DOHH2 (cell line): Measurements from ENCODE around the gene RHBDF2.

Experiments
- CTCF ChIP-seq: fragments of 200-600 bp; sonication (generic); IDR thresholded peaks from one replicate; pipeline ENCODE4 v1.5.1; 2014; ENCODE audit warnings: antibody characterized with exemption, mild to moderate bottlenecking, low read depth, low read length; ENCODE audit not compliant: poor library complexity, severe bottlenecking
- EZH2phosphoT487 ChIP-seq: fragments of 200-600 bp; sonication (generic); IDR thresholded peaks from 2 replicates; pipeline ENCODE4 v1.6.1; 2017; ENCODE audit warnings: borderline replicate concordance, mild to moderate bottlenecking, antibody characterized with exemption, low read length, moderate library complexity, mixed read lengths

DNA sequence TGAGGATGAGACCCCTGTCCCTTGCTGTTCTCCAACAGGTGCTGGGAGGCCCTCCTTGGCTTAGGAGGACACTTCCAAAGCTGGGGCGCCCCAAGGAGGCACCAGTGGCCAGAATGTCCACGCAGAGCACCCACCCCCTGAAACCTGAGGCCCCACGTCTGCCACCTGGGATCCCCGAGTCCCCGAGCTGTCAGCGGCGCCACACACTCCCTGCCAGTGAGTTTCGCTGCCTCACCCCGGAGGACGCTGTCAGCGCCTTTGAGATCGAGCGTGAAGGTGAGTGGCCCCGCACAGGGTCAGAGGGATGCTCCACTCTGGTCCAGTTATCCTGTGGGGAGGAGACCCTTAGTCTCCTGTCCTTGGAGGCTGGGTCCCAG lies 32.6 kb downstream of the RHBDF2 start:
- TF ChIP-seq CTCF (no peak), EZH2phosphoT487 (no peak)
